Endothelial cell (in vitro differentiated cells): ENCODE results near the gene ATG16L1. TPM values are rescaled to one million over a fixed set of nuclear protein-coding genes. Genes with fewer than 3 reads are reported as not detected.
"Not testable (repeated sequence)": the region's sequence is repeated elsewhere in the genome, so short reads cannot be mapped to it uniquely, and the experiment has no call there.

Source experiments
- DNase-seq: peaks from one replicate; pipeline ENCODE4 v3.0.0; 2021; ENCODE audit warnings: low spot score
- H3K27ac Mint-ChIP-seq: one replicate; pipeline ENCODE4 v1.8.0; 2021; ENCODE audit warnings: mixed read lengths, inconsistent platforms; ENCODE audit not compliant: unreplicated experiment
- H3K27me3 Mint-ChIP-seq: one replicate; pipeline ENCODE4 v1.8.0; 2021; ENCODE audit warnings: mild to moderate bottlenecking, moderate library complexity, mixed read lengths, inconsistent platforms; ENCODE audit not compliant: unreplicated experiment
- H3K36me3 Mint-ChIP-seq: one replicate; pipeline ENCODE4 v1.8.0; 2021; ENCODE audit warnings: mild to moderate bottlenecking, low read depth, mixed read lengths, inconsistent platforms; ENCODE audit not compliant: unreplicated experiment
- H3K4me1 Mint-ChIP-seq: one replicate; pipeline ENCODE4 v1.8.0; 2021; ENCODE audit warnings: mild to moderate bottlenecking, mixed read lengths, inconsistent platforms; ENCODE audit not compliant: unreplicated experiment
- H3K4me3 Mint-ChIP-seq: one replicate; pipeline ENCODE4 v1.8.0; 2021; ENCODE audit warnings: mild to moderate bottlenecking, mixed read lengths, inconsistent platforms; ENCODE audit not compliant: unreplicated experiment
- H3K9me3 Mint-ChIP-seq: one replicate; pipeline ENCODE4 v1.8.0; 2021; ENCODE audit warnings: mixed read lengths, inconsistent platforms; ENCODE audit not compliant: unreplicated experiment
- total RNA-seq: library from RNA; stranded (reverse); fragmentation: NEBNext Ultra II Directional; extraction: Animal tissue kit (Norgen Biotek cat#: 25700); gene quantifications from one replicate; pipeline ENCODE4 v1.2.1, GENCODE V29; 2021; ENCODE audit not compliant: unreplicated experiment
- TF ChIP-seq, protein P1 (sequence below): fragments of 200-600 bp; sonication (generic); IDR thresholded peaks from one replicate; pipeline ENCODE4 v1.5.0; 2021; ENCODE audit warnings: antibody characterized with exemption; ENCODE audit not compliant: unreplicated experiment

The ATG16L1 gene
- total RNA-seq, 1 donor from 2014 or later: 39.5 TPM

DNA sequence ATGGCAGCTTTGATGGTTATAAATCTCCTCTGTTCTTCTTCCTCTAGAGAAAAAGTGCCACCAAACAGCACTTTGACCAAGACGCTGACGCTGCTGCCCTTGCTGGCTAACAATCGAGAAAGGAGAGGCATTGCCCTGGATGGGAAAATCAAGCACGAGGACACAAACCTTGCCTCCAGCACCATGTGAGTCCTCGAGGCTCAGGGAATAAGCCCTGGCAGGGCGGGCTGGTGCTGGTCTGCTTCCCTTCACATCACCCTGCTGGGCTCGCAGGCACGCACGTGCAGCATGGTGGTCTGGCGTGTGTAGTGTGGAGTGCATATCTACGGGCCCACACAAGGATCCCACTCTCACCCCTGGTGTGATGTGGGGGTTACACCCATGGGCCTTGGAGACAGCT, 83.4 kb downstream of the ATG16L1 start:
- Mint-ChIP-seq H3K27me3 (peaks cover 6% of the 10 kb centered on the region), H3K27ac (no peak overlapping the region), H3K4me3 (no peak overlapping the region), H3K9me3 (no peaks in the 10 kb centered on the region), H3K4me1 (peaks cover 4% of the 10 kb centered on the region), H3K36me3 (no peaks in the 10 kb centered on the region)
- TF ChIP-seq, protein P1, sequence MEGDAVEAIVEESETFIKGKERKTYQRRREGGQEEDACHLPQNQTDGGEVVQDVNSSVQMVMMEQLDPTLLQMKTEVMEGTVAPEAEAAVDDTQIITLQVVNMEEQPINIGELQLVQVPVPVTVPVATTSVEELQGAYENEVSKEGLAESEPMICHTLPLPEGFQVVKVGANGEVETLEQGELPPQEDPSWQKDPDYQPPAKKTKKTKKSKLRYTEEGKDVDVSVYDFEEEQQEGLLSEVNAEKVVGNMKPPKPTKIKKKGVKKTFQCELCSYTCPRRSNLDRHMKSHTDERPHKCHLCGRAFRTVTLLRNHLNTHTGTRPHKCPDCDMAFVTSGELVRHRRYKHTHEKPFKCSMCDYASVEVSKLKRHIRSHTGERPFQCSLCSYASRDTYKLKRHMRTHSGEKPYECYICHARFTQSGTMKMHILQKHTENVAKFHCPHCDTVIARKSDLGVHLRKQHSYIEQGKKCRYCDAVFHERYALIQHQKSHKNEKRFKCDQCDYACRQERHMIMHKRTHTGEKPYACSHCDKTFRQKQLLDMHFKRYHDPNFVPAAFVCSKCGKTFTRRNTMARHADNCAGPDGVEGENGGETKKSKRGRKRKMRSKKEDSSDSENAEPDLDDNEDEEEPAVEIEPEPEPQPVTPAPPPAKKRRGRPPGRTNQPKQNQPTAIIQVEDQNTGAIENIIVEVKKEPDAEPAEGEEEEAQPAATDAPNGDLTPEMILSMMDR: no peak
- DNase-seq: no peak

DNA sequence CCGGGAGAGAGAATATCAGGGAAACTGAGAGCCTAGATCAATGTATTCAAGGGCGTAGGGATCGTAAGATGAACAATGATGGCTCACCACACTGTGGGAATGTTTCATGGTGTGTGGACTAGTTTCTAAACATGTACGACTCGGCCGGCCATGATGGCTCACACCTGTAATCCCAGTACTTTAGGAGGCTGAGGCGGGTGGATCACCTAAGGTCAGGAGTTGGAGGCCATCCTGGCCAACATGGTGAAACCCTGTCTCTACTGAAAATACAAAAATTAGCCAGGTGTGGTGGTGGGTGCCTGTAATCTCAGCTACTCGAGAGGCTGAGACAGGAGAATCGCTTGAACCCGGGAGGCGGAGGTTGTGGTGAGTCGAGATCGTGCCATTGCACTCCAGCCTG, 84.6 kb downstream of the ATG16L1 start:
- not testable (repeated sequence) for H3K36me3 Mint-ChIP-seq, H3K27me3 Mint-ChIP-seq, H3K27ac Mint-ChIP-seq, DNase-seq, H3K9me3 Mint-ChIP-seq, H3K4me1 Mint-ChIP-seq, H3K4me3 Mint-ChIP-seq

DNA sequence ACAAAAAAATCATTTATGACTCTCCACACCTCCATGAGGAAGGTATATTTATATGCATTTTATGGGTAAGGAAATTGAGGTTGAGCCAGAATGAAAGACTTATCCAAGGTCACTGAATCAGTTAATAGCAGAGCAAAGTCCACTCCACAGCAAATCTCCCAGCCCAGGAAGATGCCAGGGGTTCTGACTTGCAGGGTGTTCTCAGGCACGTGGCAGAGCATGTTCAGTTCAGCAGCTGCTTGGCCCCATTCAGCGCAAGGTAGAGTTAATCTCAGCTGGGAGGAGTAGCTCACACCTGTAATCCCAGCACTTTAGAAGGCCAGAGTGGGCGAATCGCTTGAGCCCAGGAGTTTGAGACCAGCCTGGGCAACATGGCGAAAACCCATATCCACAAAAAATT, 85.1 kb downstream of the ATG16L1 start:
- peaks cover 2% of the 10 kb centered on the region for H3K4me1 Mint-ChIP-seq
- H3K27ac Mint-ChIP-seq: no peak overlapping the region
- DNase-seq: no peak
- H3K27me3 Mint-ChIP-seq: peaks cover 3% of the 10 kb centered on the region
- no peaks in the 10 kb centered on the region for H3K9me3 Mint-ChIP-seq
- TF ChIP-seq, protein P1: no peak
- no peaks in the 10 kb centered on the region for H3K36me3 Mint-ChIP-seq
- no peak overlapping the region for H3K4me3 Mint-ChIP-seq

DNA sequence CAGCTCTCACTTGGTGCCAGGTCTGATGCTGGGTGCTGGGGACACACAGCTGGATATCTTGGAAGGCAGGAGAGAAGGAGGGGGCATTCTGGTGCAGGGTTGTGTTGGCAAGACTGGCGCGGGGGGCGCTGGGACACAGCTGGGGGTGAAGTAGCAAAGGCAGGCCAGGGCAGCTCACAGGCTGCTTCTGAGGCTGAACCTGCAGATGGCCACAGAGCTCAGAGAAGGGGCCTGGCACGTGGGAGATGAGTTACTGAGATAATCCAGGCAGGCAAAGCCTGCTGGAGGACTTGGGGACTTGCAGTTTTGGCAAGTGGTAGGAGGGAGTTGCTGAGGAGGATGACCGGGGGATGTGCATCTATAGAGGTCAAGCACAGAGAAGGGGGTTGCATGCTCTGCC, 86.6 kb downstream of the ATG16L1 start:
- DNase-seq: no peak
- H3K9me3 Mint-ChIP-seq: no peaks in the 10 kb centered on the region
- H3K36me3 Mint-ChIP-seq: no peaks in the 10 kb centered on the region
- H3K4me3 Mint-ChIP-seq: no peak overlapping the region
- no peaks in the 10 kb centered on the region for H3K4me1 Mint-ChIP-seq
- peaks cover 3% of the 10 kb centered on the region for H3K27me3 Mint-ChIP-seq
- TF ChIP-seq, protein P1: no peak
- no peak overlapping the region for H3K27ac Mint-ChIP-seq

DNA sequence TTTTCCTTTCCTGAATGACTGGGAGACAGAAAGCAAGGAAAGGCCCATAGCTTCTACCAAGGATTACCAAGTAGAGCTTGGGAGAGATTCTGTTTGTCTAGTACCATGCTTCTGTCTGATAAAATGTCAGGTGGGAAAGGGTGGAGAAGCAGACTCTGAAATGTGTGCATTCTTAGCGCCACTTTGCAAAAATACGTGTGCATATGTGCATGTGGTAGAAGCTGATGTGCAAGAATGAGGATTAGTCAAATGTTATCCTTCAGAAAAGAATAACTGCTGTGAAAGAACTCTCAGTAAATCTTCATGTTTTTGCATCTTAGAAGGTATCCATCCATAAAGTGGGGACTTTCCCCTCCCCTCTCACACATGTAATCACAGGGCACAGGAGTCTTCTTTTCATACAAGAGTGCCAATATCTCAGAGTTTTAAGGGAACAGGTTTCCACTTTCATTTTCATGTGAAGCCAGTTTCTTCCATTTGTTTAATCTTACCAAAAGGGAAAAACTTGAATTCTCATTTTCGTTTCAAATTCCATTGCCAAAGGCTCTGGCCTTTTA, 87.4 kb downstream of the ATG16L1 start:
- TF ChIP-seq, protein P1: no peak
- DNase-seq: no peak
- Mint-ChIP-seq H3K27ac (no peak overlapping the region), H3K4me1 (no peaks in the 10 kb centered on the region), H3K27me3 (peaks cover 3% of the 10 kb centered on the region), H3K36me3 (no peaks in the 10 kb centered on the region), H3K4me3 (no peak overlapping the region), H3K9me3 (no peaks in the 10 kb centered on the region)
